ENCODE data around the gene EVL.

The EVL gene

GRCh38 chr14:100132903-100133510 is 67.8 kb downstream of the EVL start:
- no peak for DNase-seq

DNA sequence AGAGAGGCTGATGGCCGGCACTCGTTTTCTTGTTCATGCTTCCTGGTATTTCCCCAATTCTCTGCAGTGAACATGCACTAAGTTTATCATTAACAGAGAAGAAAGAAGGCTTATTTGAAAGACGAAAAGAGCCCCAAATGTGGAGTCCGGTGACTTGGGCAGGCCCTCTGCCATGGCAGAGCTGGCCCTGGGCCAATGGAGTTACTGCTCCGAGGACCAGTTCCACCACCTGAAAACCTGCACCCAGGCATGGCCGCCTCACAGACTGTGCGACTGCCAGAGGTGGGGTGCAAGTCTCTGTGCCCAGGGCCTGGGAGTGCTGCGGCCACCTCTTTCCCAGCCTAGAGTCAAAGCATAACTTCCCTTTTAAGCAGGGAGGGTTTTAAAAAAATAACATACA is 69.4 kb downstream of the EVL start:
- DNase-seq: no peak

GRCh38 chr14:100135073-100135472 is 69.9 kb downstream of the EVL start:
- no peak for DNase-seq

DNA sequence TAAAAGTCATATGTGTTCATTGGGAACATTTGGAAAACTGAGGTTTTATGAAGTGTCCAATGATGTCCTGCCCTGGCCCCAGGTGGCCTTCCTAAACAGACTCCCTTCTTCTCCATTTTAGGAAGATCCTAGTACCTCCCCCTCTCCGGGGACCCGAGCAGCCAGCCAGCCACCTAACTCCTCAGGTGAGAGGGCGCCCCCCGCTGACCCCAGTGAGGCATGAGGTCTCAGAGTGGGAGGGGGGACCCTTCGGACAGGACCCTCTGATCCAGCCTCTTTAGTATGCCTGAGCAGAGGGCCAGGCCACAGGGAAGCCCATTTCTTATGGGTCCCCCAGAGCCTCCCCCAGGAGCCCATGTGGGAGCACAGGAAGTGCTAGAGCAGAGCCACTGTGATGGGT is 70.6 kb downstream of the EVL start:
- DNase-seq: no peak

DNA sequence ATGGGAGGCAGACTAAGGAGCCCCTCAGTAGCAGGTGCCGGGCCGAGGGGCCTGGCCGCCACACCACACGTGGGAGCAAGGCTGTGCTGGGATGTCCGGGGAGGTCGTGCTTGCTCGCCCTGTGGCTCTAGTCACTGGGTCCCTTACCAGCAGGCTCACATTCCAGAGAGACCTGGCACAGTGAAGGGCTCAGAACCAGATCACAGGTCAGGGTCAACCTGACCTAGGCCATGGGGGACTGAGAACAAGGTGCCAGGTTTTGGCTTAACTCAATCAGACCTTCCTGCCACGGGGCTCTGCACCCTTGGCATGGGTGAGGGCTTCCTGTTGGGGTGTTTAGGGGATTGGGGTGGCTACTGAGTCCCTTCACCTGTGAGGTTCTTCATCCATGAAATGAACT is 72.0 kb downstream of the EVL start:
- DNase-seq: no peak

- no peak for DNase-seq
These were observed 73.0 kb downstream of the EVL start for GRCh38 chr14:100138082-100138787.

DNA sequence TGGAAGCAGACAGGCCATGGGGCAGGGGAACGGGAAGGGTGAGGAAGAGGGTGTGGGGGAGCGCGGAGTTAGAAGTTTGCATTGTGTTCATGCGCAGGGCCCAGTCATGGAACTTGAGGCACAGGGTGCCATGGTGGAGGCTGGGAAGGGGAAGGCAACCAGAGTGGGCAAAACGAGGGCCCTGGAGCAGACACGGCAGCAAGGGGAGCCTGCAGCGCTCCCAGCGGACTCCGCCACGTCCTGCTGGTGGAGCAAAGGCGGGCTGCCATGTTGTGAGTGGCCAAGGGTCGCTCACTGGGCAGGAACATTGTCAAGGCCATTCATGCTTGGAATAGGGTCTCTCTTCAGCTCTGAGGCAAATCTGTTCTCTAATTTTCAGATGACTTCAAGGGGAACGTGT is 73.7 kb downstream of the EVL start:
- DNase-seq: no peak

DNA sequence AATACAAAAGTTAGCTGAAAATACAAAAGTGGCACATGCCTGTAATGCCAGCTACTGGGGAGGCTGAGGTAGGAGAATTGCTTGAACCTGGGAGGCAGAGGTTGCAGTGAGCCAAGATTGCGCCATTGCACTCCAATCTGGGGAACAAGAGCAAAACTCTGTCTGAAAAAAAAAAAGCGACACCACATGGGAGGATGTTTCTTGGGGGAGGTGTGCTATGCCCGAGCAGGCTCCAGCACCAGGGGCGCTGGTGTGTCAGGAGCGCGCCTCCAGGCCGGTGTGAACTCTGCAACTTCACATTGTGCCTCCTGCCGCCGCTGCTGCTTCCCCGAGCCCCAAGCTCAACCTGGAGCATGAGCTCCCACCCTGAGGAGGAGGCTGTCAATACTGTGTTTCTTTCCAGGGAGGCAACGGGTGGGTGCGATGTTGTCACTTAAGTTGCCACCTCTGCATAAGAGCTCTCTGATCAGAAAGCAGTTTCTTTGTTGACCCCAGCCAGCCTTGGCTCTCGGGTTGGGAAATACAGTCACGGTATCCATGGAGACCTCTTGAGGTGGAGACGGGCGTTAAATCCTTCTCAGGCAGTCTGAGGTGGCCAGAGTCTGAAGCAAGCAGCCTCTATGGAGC is 75.3 kb downstream of the EVL start:
- peak; percentile 79 for DNase-seq

DNA sequence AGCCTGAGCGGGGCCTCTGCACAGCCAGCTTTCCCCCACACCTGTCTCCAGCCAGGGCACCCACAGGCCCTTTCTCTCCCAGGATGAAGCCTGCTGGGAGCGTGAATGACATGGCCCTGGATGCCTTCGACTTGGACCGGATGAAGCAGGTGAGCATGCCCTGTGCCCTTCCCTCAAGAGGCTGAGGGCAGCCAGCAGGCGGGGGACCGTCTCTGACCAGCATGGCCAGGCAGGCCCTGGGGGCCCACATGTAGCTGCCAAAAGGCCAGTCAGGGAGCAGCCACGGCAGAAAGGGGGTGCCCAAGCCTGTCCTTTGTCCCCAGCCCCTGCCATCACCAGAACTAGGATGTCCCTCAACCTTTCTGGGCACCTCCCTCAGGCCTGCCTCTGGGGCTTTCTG is 75.9 kb downstream of the EVL start:
- no peak for DNase-seq

DNA sequence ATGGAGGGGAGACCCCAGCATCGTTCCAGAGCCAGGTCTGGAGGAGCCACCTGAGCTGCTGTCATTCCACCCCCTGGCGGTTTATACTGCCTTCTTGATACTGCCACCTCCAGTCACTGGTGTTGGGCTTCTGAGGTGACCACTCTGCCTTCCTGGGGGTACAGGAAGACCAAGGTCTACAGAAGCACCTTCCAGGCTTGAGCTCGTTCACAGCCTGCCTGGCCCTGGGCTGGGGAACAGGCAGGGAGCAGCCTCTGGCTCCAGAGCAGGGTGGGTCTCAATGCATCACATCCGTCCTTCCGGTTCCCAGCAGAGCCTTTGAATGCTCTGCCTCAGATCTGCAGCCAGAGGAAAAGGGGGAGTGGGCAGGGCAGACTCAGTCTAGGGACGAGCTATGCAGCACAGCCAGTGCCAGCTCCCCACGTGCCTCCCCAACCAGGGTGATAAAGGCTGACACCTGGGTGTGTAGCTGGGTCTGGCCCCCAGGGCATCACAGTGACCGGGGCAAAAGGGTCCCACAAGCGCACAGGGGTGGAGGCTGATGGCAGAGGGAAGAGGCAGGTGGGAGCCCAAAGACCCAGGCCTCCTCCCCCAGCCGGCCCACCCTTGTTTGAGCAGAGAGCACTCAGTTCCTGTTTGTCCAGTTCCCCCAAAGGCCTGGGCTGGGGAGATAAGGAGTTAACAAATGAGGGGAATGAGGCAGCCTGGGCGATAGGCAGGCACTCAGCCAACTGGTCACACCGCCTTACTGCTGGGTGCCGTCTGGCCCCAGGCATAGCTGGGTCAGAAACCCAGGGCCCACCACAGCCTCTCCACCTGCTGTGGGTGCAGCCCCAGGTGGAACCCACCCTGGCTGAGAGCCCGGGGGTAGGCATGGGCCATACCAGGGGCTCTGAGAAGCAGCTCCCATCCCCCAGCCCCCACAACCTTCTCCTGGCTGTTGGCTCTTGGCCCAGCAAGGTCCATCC is 77.1 kb downstream of the EVL start:
- peak; percentile 100 for DNase-seq

DNA sequence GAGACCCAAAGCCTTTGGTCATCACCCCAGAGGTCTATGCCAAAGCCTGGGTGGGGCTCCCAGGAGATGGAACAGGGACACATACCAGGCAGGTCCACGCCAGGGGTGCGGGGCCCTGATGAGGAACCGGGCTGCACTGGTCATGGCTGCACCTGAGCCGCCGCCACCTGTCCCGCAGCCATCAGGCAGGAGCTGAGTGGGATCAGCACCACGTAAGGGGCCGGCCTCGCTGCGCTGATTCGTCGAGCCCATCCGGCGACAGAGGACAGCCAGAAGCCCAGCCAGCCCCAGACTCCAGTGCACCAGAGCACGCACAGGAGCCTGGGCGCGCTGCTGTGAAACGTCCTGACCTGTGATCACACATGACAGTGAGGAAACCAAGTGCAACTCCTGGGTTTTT is 78.3 kb downstream of the EVL start:
- DNase-seq: no peak

DNA sequence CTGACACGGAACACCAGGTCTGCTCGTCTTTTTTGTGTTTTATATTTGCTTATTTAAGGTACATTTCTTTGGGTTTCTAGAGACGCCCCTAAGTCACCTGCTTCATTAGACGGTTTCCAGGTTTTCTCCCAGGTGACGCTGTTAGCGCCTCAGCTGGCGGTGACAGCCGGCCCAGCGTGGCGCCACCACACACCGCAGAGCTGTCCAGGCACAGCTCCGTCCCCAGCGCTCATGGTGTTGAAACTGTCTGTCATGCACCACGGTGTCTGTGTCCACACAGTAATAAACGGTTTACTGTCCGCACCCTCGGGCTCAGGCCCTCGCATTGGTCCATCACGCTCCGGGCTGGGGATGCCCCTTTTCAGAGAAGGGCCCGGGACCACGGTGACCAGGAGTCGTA is 78.7 kb downstream of the EVL start:
- no peak for DNase-seq

GRCh38 chr14:100144645-100144995 is 79.4 kb downstream of the EVL start:
- DNase-seq: no peak

GRCh38 chr14:100144996-100145646 is 79.9 kb downstream of the EVL start:
- DNase-seq: peak; percentile 53

GRCh38 chr14:100145682-100146464 is 80.7 kb downstream of the EVL start:
- no peak for DNase-seq

DNA sequence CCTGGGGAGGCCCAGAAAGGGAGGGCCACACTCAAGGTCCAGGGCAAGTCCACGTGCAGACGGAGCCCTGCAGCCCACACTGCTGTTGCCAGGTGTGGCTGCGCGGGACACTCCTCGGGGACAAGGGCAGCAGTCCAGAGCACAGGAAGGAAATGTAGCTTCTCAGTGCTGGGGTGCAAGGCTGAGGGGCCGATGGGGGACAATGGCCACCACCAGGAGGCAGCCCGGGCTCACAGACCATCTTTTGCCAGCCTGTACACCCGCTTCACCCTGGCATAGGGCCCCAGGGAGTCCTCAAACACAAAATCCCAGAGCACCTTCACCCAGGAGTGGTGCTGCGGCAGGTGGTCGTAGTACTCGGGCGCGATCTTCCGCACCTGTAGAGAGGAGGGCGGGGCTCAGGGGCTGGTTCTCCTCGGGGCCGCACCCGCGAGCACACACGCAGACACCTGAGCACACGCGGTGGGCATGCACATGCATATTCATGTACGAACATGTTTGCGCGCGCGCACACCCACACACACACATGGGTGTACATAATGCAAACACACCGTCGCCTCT is 81.4 kb downstream of the EVL start:
- DNase-seq: peak; percentile 46

GRCh38 chr14:100147181-100147631 is 82.0 kb downstream of the EVL start:
- peak; percentile 59 for DNase-seq

GRCh38 chr14:100147691-100148464 is 82.7 kb downstream of the EVL start:
- no peak for DNase-seq

DNA sequence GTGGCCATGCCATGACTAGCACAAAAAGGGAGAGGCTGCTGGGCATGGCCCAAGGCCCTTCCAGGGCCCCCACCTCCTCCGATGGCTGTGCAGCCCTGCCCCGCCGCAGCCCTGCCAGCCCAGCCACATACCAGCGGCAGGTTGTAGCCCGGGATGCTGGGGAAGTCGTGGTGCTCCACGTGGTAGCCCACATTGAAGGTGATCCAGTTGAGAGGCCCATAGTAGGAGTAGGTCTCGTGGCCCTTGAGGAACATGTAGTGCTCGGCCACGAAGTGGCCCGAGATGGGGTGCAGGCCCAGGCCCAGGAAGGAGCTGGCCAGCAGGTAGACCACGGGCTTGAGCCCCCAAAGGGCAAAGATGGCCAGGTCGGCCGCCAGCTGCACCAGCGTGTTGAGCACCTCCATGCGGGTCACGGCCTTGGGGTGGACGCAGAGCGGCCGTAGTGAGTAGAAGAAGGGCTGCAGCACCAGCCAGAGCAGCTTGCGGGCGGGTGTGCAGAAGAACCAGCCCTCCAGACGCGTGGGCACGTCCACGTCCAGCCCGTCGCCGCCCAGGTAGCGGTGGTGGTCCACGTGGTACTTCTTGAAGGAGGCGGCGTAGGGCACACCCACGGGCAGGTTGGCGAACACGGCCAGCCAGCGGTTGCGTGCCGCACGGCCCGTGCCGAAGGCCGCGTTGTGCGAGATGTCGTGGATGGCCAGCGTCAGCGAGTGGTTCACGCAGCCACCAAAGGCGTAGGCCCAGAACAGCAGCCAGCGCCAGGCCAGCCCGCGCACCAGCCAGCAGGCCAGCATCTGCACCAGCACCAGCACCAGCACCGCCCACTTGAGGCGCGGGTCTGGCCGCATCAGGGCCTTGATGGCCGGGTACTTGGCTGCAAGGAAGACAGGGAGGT is 83.9 kb downstream of the EVL start:
- DNase-seq: no peak
